HG02943 (cell line): ENCODE results near the gene VEZF1.
A peak's percentile ranks its signal among the peaks of the same experiment; 100 is the strongest.
"Not testable (repeated sequence)": the region's sequence is repeated elsewhere in the genome, so short reads cannot be mapped to it uniquely, and the experiment has no call there.

Experiments used
- ATAC-seq: cut with Tn5 transposase; IDR thresholded peaks from one replicate; pipeline ENCODE4 v1.9.1; 2021; ENCODE audit warnings: mild to moderate bottlenecking, low read depth, moderate library complexity; ENCODE audit not compliant: unreplicated experiment

The VEZF1 gene

DNA sequence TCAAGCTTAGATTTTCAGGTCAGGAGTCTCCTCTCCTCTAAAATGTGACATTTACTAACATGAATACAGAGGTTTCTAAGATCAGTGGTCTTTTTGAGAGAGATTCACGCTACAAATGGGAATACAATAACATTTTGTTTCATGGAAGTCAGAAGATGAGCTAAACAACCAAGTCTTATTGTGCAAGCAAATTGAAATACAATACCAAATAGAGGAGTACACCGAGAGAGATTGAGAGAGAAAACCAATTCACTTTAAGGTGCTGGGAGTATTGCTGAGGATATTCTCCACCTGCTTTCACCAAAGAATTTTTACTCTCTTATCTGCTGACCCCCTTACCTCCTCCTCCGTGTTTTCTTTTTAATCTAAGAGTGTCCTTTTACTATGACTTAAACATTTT is 11.5 kb downstream of the VEZF1 start:
- ATAC-seq: no peak

DNA sequence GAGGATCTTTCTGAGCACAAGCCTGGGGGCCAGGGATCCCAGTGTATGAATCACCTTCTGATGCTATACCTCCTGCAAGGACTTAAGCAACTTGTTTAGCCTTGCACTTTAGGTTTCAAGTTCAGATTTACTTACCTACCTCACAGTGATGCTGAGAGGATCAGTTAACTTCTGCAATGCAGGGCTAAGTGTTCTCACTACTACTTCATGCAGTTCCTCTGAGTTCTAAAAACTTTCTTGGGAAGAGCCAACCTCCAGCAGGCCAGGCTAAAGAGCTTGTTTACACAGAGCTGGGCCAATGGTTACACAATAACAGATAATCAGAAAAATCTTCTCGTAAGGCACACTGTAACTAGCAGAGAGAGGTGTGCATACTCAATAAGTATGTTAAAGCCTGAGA is 13.0 kb downstream of the VEZF1 start:
- ATAC-seq: no peak

GRCh38 chr17:57974053-57974824 is 13.8 kb downstream of the VEZF1 start:
- ATAC-seq: not testable (repeated sequence)

DNA sequence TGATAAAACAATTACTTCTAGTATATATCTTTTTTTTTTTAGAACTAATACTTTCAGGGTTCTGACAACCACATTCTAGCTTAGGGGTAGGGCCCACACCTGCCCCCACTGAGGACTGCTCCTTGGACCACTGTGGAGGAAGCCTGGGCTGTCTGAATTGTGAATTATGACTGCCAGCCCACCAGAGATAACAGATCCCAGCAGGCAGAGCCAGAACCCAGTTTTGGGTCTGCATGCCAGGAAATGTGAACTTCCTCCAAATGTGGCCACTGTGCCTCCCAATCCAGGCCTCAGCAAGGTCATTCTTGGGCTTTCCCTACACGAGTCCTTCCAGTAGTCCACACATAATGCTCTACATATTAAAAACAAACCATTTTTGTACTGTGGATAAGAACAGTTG is 15.9 kb downstream of the VEZF1 start:
- ATAC-seq: no peak

DNA sequence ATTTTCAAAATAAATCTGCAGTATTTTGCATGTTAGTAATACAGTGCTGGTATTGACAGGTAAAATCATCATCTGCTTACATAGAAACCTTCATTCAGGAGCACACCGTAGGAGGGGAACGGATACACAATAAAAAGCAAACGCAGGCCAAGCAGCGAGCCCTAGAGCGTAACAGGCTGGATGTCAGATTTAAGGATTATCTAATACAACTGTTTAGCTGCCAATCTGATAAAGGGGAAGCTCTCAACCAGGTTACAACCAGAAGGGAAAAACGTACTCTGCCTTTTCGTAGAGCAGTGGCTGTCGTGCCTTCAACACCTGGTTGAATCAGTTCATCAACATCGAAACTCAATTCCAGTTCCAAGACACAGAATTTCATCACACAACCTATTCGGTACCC is 16.5 kb downstream of the VEZF1 start:
- no peak for ATAC-seq

DNA sequence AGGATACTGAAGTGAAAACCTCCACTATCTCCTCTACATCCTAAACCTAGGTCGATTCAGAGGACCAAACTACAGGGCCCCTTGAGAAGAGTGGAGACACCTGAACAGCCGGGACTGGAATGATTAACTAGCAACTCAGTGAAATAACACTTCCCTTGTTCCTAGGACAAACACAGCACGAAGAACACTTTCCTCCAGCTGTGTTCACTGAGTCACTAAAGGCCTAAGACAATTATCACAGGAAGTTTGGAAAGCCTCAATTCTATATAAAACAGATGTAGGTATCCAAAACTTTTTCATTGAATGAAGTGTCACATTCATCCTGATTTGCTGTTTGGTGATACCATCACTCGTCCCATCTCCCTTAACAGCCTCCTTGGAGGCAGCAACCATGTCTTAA is 17.3 kb downstream of the VEZF1 start:
- ATAC-seq: no peak

- ATAC-seq: no peak
Observed at GRCh38 chr17:57968456-57968855, 19.6 kb downstream of the VEZF1 start.

DNA sequence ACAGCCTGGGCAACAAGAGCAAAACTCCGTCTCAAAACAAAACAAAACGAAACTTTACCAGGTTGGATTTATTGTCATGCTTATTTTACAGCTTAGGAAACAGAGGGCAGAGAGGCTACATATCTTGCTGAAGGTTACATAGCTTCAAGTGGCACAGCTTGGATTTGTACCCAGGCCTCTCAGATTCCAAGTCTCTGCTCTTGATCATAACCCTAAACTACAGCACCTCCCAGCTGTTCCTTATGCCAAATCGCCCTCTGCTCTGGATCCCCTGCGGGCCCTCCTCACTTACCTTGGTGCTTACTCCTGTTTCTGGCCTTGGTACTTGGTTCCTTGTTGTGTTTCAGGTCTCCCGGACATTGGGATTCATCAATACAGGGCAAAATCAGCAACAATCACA is 21.2 kb downstream of the VEZF1 start:
- ATAC-seq: no peak

GRCh38 chr17:57966246-57966645 is 21.8 kb downstream of the VEZF1 start:
- ATAC-seq: no peak

GRCh38 chr17:57965521-57966160 is 22.4 kb downstream of the VEZF1 start:
- ATAC-seq: no peak

- ATAC-seq: no peak
Observed at GRCh38 chr17:57963149-57963511, 24.9 kb downstream of the VEZF1 start.

GRCh38 chr17:57962279-57963148 is 25.5 kb downstream of the VEZF1 start:
- no peak for ATAC-seq

GRCh38 chr17:57959929-57960328 is 28.1 kb downstream of the VEZF1 start:
- no peak for ATAC-seq

DNA sequence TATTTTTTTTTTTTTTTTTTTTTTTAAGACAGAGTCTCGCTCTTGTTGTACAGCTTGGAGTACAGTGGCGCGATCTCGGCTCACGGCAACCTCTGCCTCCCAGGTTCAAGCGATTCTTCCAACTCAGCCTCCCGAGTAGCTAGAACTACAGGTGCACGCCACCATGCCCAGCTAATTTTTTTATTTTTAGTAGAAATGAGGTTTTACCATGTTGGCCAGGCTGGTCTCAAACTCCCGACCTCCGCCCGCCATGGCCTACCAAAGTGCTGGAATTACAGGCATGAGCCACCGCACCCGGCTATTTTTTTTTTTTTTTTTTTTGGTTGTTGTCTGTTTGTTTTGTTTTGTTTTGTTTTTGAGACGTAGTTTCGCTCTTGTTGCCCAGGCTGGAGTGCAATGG is 29.7 kb downstream of the VEZF1 start:
- not testable (repeated sequence) for ATAC-seq

GRCh38 chr17:57957886-57958285 is 30.2 kb downstream of the VEZF1 start:
- ATAC-seq: no peak

DNA sequence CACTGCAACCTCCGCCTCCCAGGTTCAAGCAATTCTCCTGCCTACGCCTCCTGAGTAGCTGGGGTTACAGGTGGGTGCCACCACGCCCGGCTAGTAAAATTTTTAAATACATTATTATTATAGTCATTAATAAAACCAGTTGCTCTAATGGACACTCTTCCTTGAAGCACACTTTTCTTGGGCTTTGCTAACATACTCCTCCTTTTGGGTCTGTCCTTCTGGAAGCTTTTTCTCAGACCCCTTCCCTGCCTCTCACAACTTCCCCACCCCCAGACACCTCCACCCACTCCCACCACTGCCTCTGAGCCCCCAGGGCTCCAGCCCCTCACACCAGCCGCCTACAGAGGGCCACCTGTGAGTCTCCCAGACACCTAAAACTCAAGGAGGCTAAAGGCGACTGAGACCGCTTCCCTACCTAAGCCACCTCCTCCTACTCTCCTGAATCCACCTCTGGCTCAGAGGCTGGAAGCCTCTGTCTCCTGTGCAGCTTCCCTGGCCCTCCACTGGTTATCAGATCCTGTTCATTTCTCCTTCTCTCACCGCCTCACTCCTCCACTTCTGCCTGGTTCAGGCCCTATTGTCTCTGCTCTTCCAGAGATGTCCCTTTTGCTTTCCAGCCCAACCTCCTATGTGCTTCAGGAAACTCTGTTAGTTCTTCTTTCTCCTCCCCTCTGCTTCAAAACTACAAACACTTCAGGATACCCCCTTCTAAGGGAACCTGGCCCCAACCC is 30.8 kb downstream of the VEZF1 start:
- no peak for ATAC-seq

GRCh38 chr17:57956291-57957119 is 31.5 kb downstream of the VEZF1 start:
- ATAC-seq: peak; percentile 66

- no peak for ATAC-seq
Observed at GRCh38 chr17:57955183-57955931, 32.7 kb downstream of the VEZF1 start, which contains the start of gene CUEDC1. TSS of gene CUEDC1 (minus strand) at chr17:57955412. CDS start at chr17:57885564, 69,848 bp downstream.
